GM18907 (cell line): ENCODE measurements around the gene KCNG1.

ENCODE experiments used
- ATAC-seq: cut with Tn5 transposase; IDR thresholded peaks from one replicate; pipeline ENCODE4 v1.9.1; 2021; ENCODE audit warnings: mild to moderate bottlenecking, moderate library complexity; ENCODE audit not compliant: unreplicated experiment

The KCNG1 gene

DNA sequence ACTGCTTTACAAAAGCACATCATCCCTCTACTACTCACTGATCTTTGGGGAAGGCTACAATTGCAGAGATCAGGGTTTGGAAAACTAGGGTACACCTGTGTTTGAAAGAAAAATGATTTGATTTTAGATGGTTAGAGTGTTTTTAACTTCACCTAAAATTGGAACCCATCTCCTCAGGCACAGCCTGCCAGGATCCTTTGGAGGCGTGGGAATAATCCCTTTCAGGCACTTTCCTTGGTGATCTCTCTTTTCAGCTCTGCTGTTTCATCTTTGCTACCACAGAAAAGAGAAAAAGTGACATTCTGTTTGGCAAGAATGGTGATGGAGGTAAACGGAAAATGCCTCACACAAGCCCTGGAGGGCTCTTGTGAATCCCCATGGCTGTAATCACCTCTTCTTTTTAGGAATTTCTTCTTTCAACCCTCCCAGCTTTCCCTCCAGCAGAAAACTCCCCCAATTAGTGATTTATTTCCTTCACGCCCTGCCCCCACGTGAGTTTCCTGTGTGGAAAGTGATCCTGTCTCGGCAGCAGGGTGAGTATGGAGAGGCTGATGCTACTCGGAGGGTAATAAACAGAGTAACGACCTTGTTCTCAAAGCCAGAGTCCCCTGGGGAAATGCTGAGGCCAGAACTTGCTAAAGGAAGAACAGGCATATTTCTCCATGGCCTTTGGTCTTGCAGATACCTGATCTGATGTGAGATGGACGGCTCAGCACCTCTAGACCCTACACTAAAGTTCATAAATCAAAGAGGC is 9.2 kb downstream of the KCNG1 start:
- no peak for ATAC-seq

GRCh38 chr20:51012357-51012756 is 10.6 kb downstream of the KCNG1 start:
- no peak for ATAC-seq

GRCh38 chr20:51011479-51011878 is 11.4 kb downstream of the KCNG1 start:
- no peak for ATAC-seq

GRCh38 chr20:51010932-51011331 is 12.0 kb downstream of the KCNG1 start:
- ATAC-seq: no peak

DNA sequence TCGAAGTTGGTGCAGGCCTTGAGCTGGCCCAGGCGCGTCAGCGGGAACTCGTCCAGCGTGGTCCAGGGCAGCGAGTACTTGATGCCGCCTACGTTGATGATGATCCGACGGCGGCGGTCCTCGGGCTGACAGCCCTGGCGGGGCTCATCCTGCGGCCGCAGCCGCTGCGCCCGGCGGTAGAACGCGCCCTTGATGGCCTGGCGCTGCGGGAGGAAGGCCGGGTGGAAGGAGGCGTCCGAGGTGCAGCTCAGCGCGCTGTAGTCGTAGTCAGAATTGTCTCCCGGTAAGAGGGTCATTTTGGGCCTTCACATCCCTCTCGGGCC is 12.9 kb downstream of the KCNG1 start:
- no peak for ATAC-seq

- no peak for ATAC-seq
These were observed 13.4 kb downstream of the KCNG1 start for GRCh38 chr20:51009303-51010042.

DNA sequence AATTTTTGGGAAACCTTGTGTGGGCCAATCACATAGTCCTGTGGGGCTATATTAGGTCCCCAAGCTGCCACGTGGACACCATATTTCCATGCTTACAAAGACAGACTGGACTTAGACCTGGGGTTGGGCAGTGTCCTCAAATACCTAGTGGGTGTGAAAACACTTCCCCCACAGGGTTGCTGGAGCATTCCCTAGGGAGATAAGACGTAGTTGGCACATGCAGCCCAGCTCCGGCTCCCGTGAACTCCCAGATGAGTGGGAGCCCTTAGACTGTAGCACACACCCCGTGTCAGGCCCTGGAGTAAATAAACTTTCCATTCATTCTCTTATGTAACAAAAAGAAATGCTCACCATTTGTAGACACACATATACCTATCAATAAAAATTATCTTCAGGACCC is 14.2 kb downstream of the KCNG1 start:
- ATAC-seq: no peak

GRCh38 chr20:51005214-51005613 is 17.7 kb downstream of the KCNG1 start:
- no peak for ATAC-seq

GRCh38 chr20:51004781-51005180 is 18.1 kb downstream of the KCNG1 start:
- ATAC-seq: no peak

- ATAC-seq: no peak
These were observed 18.6 kb downstream of the KCNG1 start for GRCh38 chr20:51004305-51004727.

DNA sequence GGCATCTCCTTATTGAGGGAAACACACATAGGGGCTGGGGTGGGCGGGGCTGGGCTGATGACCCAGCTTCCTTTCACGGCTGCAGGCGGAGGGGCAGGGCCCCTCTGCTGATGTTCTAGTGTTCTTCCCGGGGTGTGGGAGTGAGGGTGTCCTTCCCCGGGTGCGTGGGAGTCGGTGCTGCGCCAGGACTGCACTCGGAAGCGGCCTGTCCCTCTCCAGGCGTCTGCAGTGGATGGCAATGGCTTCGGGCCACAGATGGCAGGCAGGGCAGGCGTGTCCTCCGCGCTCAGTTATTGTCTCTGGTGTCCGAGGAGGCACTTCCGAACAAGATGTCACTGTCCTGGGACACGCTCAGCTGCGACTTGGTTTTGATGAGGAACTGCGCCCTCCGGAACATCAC is 19.2 kb downstream of the KCNG1 start:
- no peak for ATAC-seq

GRCh38 chr20:51002633-51003032 is 20.3 kb downstream of the KCNG1 start:
- no peak for ATAC-seq

GRCh38 chr20:51001430-51002265 is 21.3 kb downstream of the KCNG1 start:
- ATAC-seq: no peak

- no peak for ATAC-seq
These were observed 23.6 kb downstream of the KCNG1 start for GRCh38 chr20:50999355-50999754.

DNA sequence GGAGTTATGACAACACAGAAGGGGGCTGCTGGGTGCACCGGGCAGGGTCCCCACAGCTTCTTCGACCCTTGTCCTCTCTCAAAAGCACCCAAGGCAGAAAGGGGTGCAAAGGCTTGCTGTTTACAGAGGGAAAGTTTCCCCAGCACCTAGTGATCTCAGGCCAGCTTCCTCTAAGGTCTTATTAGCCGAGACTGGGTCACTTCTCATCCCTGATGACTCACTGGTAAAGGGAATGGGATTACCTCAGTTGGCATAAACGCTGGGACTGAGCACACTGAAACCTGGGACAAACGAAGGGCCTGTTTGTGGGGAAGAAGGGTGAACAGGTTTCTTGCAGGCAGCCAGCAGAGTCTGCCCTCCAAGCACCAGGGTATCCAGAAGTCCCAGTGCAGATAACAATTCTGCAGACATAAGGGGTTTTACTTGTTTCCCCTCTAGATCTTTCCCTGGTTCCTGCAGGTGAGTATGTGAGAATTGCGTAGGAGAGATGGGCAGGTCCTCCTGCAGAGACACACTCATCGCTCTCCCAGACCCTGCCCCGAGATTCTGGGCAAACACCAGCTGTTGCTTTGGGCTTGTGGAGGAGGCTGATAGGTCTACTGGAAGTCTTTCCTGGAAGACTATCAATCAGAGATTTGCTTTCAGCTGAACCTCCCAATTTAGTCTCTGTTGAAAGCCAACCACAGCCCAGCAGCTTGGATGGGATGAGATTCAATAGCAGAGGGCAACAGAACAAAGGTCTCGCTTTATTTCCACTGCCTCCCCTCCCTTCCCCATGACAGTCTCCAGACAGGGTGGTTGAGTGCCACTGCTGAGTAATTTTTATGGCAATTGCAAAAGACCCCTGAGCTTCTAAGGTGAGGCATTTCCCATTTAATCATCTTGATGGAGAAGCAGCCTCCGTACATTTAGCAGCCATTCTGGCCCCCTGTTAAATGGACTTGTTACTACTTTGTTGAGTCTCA is 25.7 kb downstream of the KCNG1 start:
- no peak for ATAC-seq

GRCh38 chr20:50995506-50995905 is 27.4 kb downstream of the KCNG1 start:
- no peak for ATAC-seq

DNA sequence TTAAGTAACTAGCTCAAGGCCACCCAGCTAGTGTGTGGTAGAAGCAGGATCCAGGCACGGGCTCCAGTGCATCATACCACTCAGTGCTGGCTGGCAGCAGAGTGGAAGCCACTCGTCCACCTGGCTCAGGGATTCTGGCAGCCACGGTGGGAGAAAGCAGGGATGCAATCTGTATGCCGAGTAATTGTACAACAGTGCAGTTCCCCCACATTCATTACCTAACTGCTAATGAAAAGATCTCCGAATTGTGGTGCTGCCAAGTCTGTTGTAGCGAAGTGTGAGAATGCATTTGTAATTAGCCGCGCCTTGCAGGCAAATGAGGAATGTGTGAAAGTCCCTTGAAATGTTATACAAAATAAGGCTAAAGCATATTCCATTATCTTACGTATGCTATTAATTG is 29.0 kb downstream of the KCNG1 start:
- no peak for ATAC-seq

DNA sequence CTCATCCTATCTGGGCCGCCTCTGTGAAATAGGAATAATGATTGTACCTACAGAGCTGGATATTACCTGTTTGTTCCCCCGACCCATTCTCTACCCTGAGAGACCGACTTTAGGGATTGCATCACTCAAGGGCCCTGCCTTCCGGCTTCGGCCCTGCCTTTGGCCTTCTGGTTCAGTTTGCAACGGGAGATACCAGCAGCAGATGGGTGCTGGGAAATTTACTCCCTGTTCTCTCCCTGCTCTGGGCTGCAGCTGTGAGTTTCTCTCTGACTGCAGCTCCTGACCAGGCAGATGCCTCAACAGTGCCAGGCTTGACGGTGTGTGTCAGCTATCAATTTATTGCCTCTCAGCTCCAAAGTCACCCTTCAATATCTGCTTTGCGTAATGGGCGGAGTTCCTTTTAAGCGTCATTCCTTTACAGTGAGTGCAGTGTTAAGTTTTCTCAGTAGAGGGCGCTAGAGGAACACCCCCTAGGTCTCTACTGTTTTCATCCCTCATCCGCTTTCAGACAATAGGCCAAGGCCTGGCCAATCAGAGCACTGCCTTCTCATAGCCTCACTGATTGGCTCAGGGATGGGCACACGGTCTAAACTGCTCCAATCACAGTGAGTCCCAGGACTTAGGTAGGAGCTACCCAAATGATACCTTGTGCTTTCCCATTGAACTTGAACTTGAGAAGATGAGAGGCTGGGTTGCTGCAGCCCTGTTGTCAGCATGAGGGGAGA is 30.0 kb downstream of the KCNG1 start:
- ATAC-seq: peak; percentile 68

- no peak for ATAC-seq
These were observed 30.6 kb downstream of the KCNG1 start for GRCh38 chr20:50992336-50992732.

DNA sequence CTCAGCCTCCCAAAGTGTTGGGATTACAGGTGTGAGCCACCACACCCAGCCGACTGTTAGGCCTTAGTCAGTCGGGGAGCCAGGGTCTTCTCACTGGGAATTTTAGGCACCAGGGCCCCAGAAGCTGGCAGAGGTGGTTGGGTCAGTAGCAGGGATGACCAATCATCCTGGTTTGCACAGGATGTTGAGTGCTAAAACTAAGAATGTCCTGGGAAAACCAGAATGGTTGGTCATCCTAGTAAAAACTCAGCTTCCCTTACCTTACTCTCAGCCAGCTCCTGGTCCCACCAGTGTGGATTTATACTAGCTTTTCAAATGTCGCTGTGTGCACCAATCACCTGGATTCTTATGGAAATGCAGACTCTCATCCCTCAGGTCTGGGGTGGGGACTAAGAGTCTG is 31.8 kb downstream of the KCNG1 start:
- ATAC-seq: no peak
